ENCODE measurements around the gene IKBKG. TPM values are rescaled to one million over a fixed set of nuclear protein-coding genes. Genes with fewer than 3 reads are reported as not detected.

Gene IKBKG
- total RNA-seq, 1 experiment from 2014 or later: 29.3 TPM

DNA sequence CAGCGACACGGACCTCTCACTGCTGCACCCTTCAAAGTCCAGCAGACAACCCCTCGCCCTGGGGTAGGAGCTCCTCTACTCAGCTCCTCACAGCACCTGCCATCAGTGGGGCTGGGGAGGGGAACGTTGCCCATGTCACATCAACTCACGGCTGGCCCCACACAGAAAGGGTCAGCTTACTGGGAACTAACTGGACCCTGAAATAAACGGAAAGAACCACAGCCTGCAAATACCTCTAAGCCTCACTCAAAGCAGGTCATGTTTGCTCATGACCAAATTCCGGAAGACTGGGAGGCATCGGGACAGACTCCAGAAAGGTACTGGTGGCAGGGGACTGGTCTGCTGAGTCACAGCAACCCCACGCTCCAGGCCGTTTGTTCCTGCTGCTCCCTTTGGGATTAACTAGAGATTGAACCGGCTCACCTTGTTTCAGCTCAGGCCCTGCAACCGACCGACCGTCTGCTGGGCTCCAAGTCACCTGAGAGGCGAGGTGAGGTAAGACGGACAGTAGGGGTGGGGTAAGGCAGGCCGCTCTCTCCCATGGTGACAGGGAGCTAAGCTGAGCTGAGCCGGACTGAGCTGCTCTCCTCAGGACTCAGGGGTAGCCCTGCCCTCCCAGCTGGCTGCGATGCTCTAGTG lies 6.4 kb upstream of the IKBKG start:
- Mint-ChIP-seq H3K4me3 (ENCODE audit: unreplicated experiment) (peak overlapping the region; percentile 51), H3K36me3 (ENCODE audit: insufficient read depth, unreplicated experiment) (peaks cover 10% of the 10 kb centered on the region), H3K27ac (ENCODE audit: unreplicated experiment) (peak overlapping the region; percentile 64), H3K9me3 (ENCODE audit: unreplicated experiment) (no peaks in the 10 kb centered on the region), H3K4me1 (ENCODE audit: low read depth, unreplicated experiment) (no peaks in the 10 kb centered on the region), H3K27me3 (ENCODE audit: insufficient read depth, unreplicated experiment) (no peaks in the 10 kb centered on the region)
- no TSS peak for BruUV-seq (replicated peaks)
- H3K4me1 ChIP-seq: peaks cover 18% of the 10 kb centered on the region
- H3K4me3 ChIP-seq (ENCODE audit: low read depth, low read length): no peak overlapping the region
- DNase-seq: peak; percentile 72 to 74
- intact Hi-C loops (cut with micrococcal nuclease; ENCODE audit: unreplicated experiment): no loop called here
- ChIA-PET POLR2A (interaction anchor here (0.6 kb wide), 2 partner anchors 54 to 162 kb away, joined by 4 to 15 read pairs; partner anchors contain the start of gene EMD), CTCF (interaction anchor here (0.7 kb wide), 1 partner anchor 168 kb away, joined by 4 read pairs; no protein-coding TSS in a partner anchor)
- H3K36me3 ChIP-seq (ENCODE audit: control insufficient read depth, insufficient read depth, low read length): no peaks in the 10 kb centered on the region
- H3K27me3 ChIP-seq (replicated peaks; ENCODE audit: control insufficient read depth, insufficient read depth, low read length): no peaks in the 10 kb centered on the region
- no peaks in the 10 kb centered on the region for H3K9me3 ChIP-seq
- TF ChIP-seq, protein P1, sequence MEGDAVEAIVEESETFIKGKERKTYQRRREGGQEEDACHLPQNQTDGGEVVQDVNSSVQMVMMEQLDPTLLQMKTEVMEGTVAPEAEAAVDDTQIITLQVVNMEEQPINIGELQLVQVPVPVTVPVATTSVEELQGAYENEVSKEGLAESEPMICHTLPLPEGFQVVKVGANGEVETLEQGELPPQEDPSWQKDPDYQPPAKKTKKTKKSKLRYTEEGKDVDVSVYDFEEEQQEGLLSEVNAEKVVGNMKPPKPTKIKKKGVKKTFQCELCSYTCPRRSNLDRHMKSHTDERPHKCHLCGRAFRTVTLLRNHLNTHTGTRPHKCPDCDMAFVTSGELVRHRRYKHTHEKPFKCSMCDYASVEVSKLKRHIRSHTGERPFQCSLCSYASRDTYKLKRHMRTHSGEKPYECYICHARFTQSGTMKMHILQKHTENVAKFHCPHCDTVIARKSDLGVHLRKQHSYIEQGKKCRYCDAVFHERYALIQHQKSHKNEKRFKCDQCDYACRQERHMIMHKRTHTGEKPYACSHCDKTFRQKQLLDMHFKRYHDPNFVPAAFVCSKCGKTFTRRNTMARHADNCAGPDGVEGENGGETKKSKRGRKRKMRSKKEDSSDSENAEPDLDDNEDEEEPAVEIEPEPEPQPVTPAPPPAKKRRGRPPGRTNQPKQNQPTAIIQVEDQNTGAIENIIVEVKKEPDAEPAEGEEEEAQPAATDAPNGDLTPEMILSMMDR (IDR thresholded peaks at IDR 0.05; ENCODE audit: insufficient read depth in 1 of 2, low read depth in 1 of 2, low read length in 1 of 2, severe bottlenecking in 1 of 2, unreplicated experiment in 1 of 2): no peak

DNA sequence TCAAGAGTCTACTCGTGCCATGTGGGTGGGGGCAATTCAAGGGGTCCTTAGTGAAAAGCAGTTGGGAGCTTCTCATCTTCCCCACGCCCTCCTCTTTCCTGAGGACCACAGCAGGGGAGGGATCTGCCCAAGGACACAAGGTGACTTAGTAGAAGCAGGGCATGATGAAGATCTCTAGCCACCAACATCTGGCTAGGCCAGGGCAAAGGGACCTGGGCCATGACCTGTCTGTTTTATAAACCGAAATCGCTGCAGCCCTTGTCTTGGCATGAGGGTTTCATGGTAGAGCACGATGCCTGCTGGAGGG lies 5.9 kb upstream of the IKBKG start:
- peak overlapping the region; percentile 64 for H3K27ac Mint-ChIP-seq (ENCODE audit: unreplicated experiment)
- ChIA-PET CTCF (interaction anchor here (0.7 kb wide), 1 partner anchor 168 kb away, joined by 4 read pairs; no protein-coding TSS in a partner anchor), POLR2A (interaction anchor here (0.6 kb wide), 2 partner anchors 54 to 162 kb away, joined by 4 to 15 read pairs; partner anchors contain the start of gene EMD)
- H3K9me3 Mint-ChIP-seq (ENCODE audit: unreplicated experiment): no peaks in the 10 kb centered on the region
- H3K36me3 Mint-ChIP-seq (ENCODE audit: insufficient read depth, unreplicated experiment): peaks cover 10% of the 10 kb centered on the region
- peak overlapping the region; percentile 51 for H3K4me3 Mint-ChIP-seq (ENCODE audit: unreplicated experiment)
- H3K4me1 Mint-ChIP-seq (ENCODE audit: low read depth, unreplicated experiment): no peaks in the 10 kb centered on the region
- Histone ChIP-seq H3K4me1 (peaks cover 18% of the 10 kb centered on the region), H3K36me3 (ENCODE audit: control insufficient read depth, insufficient read depth, low read length) (no peaks in the 10 kb centered on the region), H3K9me3 (no peaks in the 10 kb centered on the region), H3K4me3 (ENCODE audit: low read depth, low read length) (no peak overlapping the region), H3K27me3 (replicated peaks; ENCODE audit: control insufficient read depth, insufficient read depth, low read length) (no peaks in the 10 kb centered on the region)
- no peak for DNase-seq
- BruUV-seq (replicated peaks): TSS peak; percentile 38
- TF ChIP-seq, protein P1 (IDR thresholded peaks at IDR 0.05; ENCODE audit: insufficient read depth in 1 of 2, low read depth in 1 of 2, low read length in 1 of 2, severe bottlenecking in 1 of 2, unreplicated experiment in 1 of 2): no peak
- intact Hi-C loops (cut with micrococcal nuclease; ENCODE audit: unreplicated experiment): no loop called here
- no peaks in the 10 kb centered on the region for H3K27me3 Mint-ChIP-seq (ENCODE audit: insufficient read depth, unreplicated experiment)

DNA sequence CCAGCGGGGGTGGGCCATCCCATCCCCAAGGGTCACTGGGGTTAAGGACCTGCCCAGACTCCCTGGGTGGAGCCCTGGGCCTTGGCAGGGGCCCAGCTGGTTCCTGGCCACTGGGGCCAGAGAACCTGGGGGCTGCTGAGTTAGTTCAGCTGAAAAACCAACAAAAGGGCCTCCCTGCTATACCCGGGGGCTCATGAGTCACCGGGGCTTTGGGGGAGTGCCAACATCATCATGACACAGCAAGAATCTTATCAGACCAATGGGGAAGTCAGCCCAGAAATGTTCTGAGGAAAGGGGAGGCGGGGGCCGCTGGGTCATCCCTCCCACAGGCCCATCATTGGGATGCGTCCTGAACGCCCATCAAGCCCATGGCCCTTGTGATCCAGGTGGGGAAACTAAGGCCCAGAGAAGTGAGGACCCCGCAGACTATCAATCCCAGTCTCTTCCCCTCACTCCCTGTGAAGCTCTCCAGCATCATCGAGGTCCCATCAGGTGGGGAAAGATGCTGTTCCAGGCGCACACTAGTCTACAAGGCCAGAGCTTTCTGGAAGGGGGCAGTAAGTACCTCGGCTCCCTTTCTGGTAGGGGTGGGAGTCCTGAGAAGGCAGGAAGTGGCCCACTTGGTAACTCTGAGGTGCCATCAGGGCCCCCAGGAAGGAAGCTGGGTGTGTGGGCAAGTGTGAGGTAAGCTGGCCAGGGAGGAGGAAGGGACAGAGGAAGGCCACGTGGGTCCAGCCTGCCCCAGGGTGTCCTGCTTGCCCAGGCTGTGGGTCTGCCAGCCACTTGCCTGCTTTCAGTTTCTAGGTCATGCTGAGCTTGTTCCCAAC lies 5.3 kb upstream of the IKBKG start:
- POLR2A ChIA-PET: interaction anchor here (0.6 kb wide), 2 partner anchors 55 to 163 kb away, joined by 4 to 15 read pairs; partner anchors contain the start of gene EMD

More for the DNA sequence above, 5.3 kb upstream of the IKBKG start:
- H3K4me1 ChIP-seq: peaks cover 18% of the 10 kb centered on the region
- H3K4me3 Mint-ChIP-seq (ENCODE audit: unreplicated experiment): no peak overlapping the region
- CTCF ChIA-PET: interaction anchor here (0.7 kb wide), 1 partner anchor 169 kb away, joined by 4 read pairs; no protein-coding TSS in a partner anchor
- H3K27ac Mint-ChIP-seq (ENCODE audit: unreplicated experiment): peak overlapping the region; percentile 64
- H3K4me3 ChIP-seq (ENCODE audit: low read depth, low read length): no peak overlapping the region
- BruUV-seq (replicated peaks): no TSS peak
- H3K27me3 Mint-ChIP-seq (ENCODE audit: insufficient read depth, unreplicated experiment): no peaks in the 10 kb centered on the region
- TF ChIP-seq, protein P1 (IDR thresholded peaks at IDR 0.05; ENCODE audit: insufficient read depth in 1 of 2, low read depth in 1 of 2, low read length in 1 of 2, severe bottlenecking in 1 of 2, unreplicated experiment in 1 of 2): no peak
- intact Hi-C loops (cut with micrococcal nuclease; ENCODE audit: unreplicated experiment): no loop called here
- no peaks in the 10 kb centered on the region for H3K36me3 ChIP-seq (ENCODE audit: control insufficient read depth, insufficient read depth, low read length)
- no peaks in the 10 kb centered on the region for H3K9me3 ChIP-seq
- H3K27me3 ChIP-seq (replicated peaks; ENCODE audit: control insufficient read depth, insufficient read depth, low read length): no peaks in the 10 kb centered on the region
- H3K36me3 Mint-ChIP-seq (ENCODE audit: insufficient read depth, unreplicated experiment): peaks cover 15% of the 10 kb centered on the region
- no peaks in the 10 kb centered on the region for H3K9me3 Mint-ChIP-seq (ENCODE audit: unreplicated experiment)
- no peaks in the 10 kb centered on the region for H3K4me1 Mint-ChIP-seq (ENCODE audit: low read depth, unreplicated experiment)
- DNase-seq: no peak

Measured in Caco-2 (cell line).